Measurements from ENCODE around the gene APC2. TPM values are rescaled to one million over a fixed set of nuclear protein-coding genes. Genes with fewer than 3 reads are reported as not detected.

APC2 gene
- total RNA-seq, 1 donor from 2014 or later = 0.42 TPM

DNA sequence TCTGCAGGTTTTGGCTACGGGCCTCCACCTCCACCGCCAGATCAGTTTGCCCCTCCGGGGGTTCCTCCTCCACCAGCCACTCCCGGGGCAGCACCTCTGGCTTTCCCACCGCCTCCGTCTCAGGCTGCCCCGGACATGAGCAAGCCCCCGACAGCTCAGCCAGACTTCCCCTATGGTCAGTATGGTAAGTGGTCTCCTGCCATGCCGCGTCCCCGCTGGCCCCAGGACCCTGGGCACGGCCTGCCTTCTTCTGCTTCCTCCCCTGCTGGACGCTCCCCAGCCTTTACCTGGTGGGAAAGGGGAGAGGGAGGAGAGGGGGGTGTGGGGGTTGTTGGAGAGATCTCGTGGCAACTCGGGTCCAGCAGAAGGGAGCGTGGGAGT is 17.4 kb upstream of the APC2 start:
- H3K27me3 Mint-ChIP-seq = no peaks in the 10 kb centered on the region
- DNase-seq = no peak
- ATAC-seq (ENCODE audit: low read depth) = no peak
- TF ChIP-seq, protein P1, sequence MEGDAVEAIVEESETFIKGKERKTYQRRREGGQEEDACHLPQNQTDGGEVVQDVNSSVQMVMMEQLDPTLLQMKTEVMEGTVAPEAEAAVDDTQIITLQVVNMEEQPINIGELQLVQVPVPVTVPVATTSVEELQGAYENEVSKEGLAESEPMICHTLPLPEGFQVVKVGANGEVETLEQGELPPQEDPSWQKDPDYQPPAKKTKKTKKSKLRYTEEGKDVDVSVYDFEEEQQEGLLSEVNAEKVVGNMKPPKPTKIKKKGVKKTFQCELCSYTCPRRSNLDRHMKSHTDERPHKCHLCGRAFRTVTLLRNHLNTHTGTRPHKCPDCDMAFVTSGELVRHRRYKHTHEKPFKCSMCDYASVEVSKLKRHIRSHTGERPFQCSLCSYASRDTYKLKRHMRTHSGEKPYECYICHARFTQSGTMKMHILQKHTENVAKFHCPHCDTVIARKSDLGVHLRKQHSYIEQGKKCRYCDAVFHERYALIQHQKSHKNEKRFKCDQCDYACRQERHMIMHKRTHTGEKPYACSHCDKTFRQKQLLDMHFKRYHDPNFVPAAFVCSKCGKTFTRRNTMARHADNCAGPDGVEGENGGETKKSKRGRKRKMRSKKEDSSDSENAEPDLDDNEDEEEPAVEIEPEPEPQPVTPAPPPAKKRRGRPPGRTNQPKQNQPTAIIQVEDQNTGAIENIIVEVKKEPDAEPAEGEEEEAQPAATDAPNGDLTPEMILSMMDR (IDR thresholded peaks at IDR 0.05) = no peak
- intact Hi-C loops (cut with micrococcal nuclease) = no loop called here
- ChIA-PET POLR2A (interaction anchor here (0.9 kb wide), 1 partner anchor 24 kb away, joined by 3 read pairs; no protein-coding TSS in a partner anchor), CTCF (no interaction called here)
- H3K4me1 Mint-ChIP-seq = no peaks in the 10 kb centered on the region
- no peaks in the 10 kb centered on the region for H3K9me3 Mint-ChIP-seq
- H3K4me3 Mint-ChIP-seq = no peak overlapping the region
- H3K36me3 Mint-ChIP-seq (ENCODE audit: low read depth) = peaks cover 45% of the 10 kb centered on the region
- no peak overlapping the region for H3K27ac Mint-ChIP-seq

DNA sequence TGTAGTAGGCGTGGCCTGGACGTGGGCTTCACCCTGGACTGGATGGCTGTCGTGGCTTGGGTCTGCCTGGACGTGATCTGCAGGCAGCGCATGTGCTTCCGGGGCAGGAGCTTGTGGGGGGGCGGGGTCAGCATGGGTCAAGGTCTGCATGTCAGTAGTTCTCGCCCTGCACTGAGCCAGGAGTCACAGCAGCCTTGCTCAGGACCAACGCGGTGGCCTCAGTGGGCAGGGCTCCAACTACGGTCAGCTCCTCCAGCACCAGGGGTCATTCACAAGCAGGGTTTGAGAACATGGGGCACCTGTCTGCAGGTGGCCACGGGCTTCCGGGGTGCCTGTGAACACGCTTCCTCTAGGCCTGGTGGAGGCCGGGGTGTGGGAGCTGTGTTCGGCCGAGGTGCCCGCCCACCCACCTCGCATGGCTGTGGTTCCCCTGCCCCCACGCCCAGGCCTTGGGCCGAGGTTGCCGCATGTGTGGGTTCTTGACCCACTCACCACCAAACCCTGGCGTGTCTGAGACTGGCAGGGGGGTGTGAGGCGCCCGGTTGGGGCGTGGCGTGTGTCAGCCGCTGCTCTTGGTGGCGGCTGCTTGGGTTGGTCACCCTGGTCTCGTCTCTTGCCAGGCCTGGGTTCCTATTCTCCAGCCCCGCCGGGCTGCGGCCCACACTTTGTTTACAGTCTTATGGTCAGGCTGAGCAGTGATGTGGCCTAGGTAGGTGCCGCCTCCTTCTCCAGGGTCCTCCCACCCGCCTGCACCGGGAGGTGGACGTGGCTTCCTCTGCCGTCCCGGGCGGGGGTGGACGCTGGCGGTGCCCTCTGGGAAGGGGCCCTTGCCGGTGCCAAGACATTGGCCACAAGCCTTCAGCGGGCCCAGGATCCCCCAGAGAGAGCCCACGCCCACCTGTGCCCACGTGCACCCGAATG is 16.5 kb upstream of the APC2 start:
- ATAC-seq (ENCODE audit: low read depth) (no peak), DNase-seq (no peak)
- POLR2A ChIA-PET = interaction anchor here (0.9 kb wide), 1 partner anchor 25 kb away, joined by 3 read pairs; no protein-coding TSS in a partner anchor
- CTCF ChIA-PET = no interaction called here
- peaks cover 41% of the 10 kb centered on the region for H3K36me3 Mint-ChIP-seq (ENCODE audit: low read depth)
- TF ChIP-seq, protein P1 (IDR thresholded peaks at IDR 0.05) = no peak
- intact Hi-C loops (cut with micrococcal nuclease) = no loop called here
- no peak overlapping the region for H3K4me3 Mint-ChIP-seq
- peaks cover 8% of the 10 kb centered on the region for H3K4me1 Mint-ChIP-seq
- H3K27ac Mint-ChIP-seq = no peak overlapping the region
- no peaks in the 10 kb centered on the region for H3K9me3 Mint-ChIP-seq
- no peaks in the 10 kb centered on the region for H3K27me3 Mint-ChIP-seq

DNA sequence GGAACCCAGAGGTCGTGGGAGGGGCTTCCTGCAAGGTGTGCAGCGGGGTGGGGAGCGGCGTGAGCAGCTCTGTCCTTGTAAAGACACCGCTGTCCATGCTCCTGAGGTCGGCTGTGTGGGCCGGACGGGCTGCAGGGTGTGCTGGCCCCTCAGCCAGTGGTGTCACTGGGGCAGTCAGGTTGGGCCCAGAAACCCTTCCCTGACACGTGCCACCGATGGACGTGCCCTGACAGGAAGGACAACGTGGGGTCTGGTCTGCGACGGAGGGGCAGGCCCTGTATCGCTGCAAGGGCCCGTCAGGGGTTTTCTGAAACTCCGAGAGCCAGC is 15.9 kb upstream of the APC2 start:
- Mint-ChIP-seq H3K4me3 (no peak overlapping the region), H3K27ac (no peak overlapping the region), H3K27me3 (no peaks in the 10 kb centered on the region), H3K36me3 (ENCODE audit: low read depth) (peaks cover 40% of the 10 kb centered on the region), H3K4me1 (peaks cover 9% of the 10 kb centered on the region), H3K9me3 (no peaks in the 10 kb centered on the region)
- intact Hi-C loops (cut with micrococcal nuclease) = no loop called here
- TF ChIP-seq, protein P1 (IDR thresholded peaks at IDR 0.05) = no peak
- CTCF ChIA-PET = no interaction called here
- DNase-seq = no peak
- POLR2A ChIA-PET = interaction anchor here (2.2 kb wide), 1 partner anchor 25 kb away, joined by 17 read pairs; no protein-coding TSS in a partner anchor
- ATAC-seq (ENCODE audit: low read depth) = no peak

DNA sequence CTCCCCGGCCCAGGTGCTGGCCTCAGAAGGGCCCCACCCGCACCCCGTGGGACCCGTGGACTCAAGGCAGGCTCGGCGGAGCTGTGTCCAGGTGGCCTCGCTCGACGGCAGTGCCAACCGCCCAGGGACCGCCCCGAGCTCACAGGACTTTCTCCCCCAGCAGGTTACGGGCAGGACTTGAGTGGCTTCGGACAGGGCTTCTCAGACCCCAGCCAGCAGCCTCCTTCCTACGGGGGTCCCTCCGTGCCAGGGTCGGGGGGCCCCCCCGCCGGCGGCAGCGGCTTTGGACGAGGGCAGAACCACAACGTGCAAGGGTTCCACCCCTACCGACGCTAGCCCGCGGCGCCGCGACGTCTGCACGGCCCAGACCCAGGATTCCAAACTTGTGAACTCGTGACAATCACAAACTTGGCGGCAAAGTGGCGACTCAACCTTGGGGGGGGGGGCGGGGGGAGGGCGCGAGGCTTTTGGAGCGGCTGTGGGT is 15.3 kb upstream of the APC2 start:
- DNase-seq = no peak
- POLR2A ChIA-PET = interaction anchor here (2.2 kb wide), 1 partner anchor 26 kb away, joined by 17 read pairs; no protein-coding TSS in a partner anchor
- H3K27ac Mint-ChIP-seq = no peak overlapping the region
- no peak overlapping the region for H3K4me3 Mint-ChIP-seq
- no peak for ATAC-seq (ENCODE audit: low read depth)
- intact Hi-C loops (cut with micrococcal nuclease) = no loop called here
- peaks cover 42% of the 10 kb centered on the region for H3K36me3 Mint-ChIP-seq (ENCODE audit: low read depth)
- H3K4me1 Mint-ChIP-seq = peaks cover 14% of the 10 kb centered on the region
- TF ChIP-seq, protein P1 (IDR thresholded peaks at IDR 0.05) = no peak
- H3K27me3 Mint-ChIP-seq = no peaks in the 10 kb centered on the region
- CTCF ChIA-PET = no interaction called here
- no peaks in the 10 kb centered on the region for H3K9me3 Mint-ChIP-seq

DNA sequence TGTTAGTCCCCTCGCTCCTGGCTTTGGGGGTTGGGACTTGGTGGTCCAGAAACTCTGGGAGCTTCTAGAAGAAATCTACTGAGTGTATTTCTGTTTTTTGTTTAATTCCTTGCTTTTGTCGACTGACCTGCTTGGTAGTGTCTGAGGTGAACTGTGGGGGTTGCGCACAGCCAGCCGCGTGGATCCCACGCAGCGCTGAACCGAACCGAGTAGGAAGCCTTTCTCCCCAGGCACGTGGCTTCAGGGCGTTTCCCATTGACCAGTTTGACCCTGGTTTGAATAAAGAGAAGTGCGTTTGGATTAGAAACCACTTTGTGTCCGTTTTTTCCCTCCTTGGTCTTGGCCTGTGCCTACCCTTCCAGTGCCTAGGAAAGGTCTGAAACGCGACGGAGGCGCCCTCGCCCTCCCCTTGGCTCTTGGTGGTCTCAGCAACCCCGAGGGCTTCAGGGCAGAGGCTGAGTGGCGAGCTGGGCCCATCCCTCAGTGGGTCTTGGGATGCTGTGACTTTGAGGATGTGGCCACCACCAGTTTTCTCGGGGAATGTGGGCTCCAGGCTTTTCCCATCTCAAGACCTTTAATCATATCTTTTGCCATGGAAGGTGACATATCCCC is 14.4 kb upstream of the APC2 start:
- no peak for DNase-seq
- CTCF ChIA-PET = no interaction called here
- peaks cover 19% of the 10 kb centered on the region for H3K4me1 Mint-ChIP-seq
- POLR2A ChIA-PET = interaction anchor here (2.2 kb wide), 1 partner anchor 26 kb away, joined by 17 read pairs; no protein-coding TSS in a partner anchor
- no peak for ATAC-seq (ENCODE audit: low read depth)
- H3K4me3 Mint-ChIP-seq = no peak overlapping the region
- H3K36me3 Mint-ChIP-seq (ENCODE audit: low read depth) = peaks cover 45% of the 10 kb centered on the region
- H3K9me3 Mint-ChIP-seq = no peaks in the 10 kb centered on the region
- H3K27me3 Mint-ChIP-seq = no peaks in the 10 kb centered on the region
- intact Hi-C loops (cut with micrococcal nuclease) = no loop called here
- TF ChIP-seq, protein P1 (IDR thresholded peaks at IDR 0.05) = no peak
- no peak overlapping the region for H3K27ac Mint-ChIP-seq
